Prostate gland (tissue), 2 donors: ENCODE measurements around the gene RAPGEF2. TPM values are rescaled to one million over a fixed set of nuclear protein-coding genes. Genes with fewer than 3 reads are reported as not detected.

ENCODE experiments used
- DNase-seq: peaks from one replicate; pipeline ENCODE4 v3.0.0-alpha.2; 2019; ENCODE audit warnings: low spot score
- H3K27ac ChIP-seq, 2 donors: fragments of 200-600 bp; sonication (generic); 2 replicates each; pipeline ENCODE4 v1.5.1; 2017 to 2019
- H3K27me3 ChIP-seq: fragments of 200-600 bp; sonication (generic); replicated peaks from 2 replicates; pipeline ENCODE4 v1.5.1; 2019; ENCODE audit not compliant: insufficient read depth
- H3K36me3 ChIP-seq, 2 donors: fragments of 200-600 bp; sonication (generic); 1 replicate in 1 of 2; 2 replicates in 1 of 2; pipeline versions ENCODE4 v1.5.1 to v1.8.1; 2017 to 2019
- H3K4me1 ChIP-seq: fragments of 200-600 bp; sonication (generic); replicated peaks from 2 replicates; pipeline ENCODE4 v1.5.1; 2019
- H3K4me3 ChIP-seq, 2 donors: fragments of 200-600 bp; sonication (generic); 2 replicates each; pipeline ENCODE4 v1.5.1; 2017 to 2019
- H3K9me3 ChIP-seq: fragments of 200-600 bp; sonication (generic); 2 replicates; pipeline ENCODE4 v1.5.1; 2017
- CTCF ChIP-seq, 4 experiments: fragments of 200-600 bp in 2 of 4; fragments of 450-650 bp in 2 of 4; sonication (generic) in 2 of 4; IDR thresholded peaks; 1 replicate in 3 of 4; 2 replicates in 1 of 4; pipeline ENCODE4 v1.5.1; 2016 to 2019; ENCODE audit warnings: antibody characterized with exemption in 4 of 4, mild to moderate bottlenecking in 2 of 4, moderate library complexity in 2 of 4
- POLR2A ChIP-seq: fragments of 450-650 bp; IDR thresholded peaks from one replicate; pipeline ENCODE4 v1.6.1; 2016; ENCODE audit warnings: antibody characterized with exemption, mild to moderate bottlenecking
- POLR2AphosphoS5 ChIP-seq: sonication (generic); formaldehyde crosslinking; IDR thresholded peaks from one replicate; pipeline ENCODE4 v1.6.1; 2017; ENCODE audit warnings: antibody characterized with exemption
- WGBS: methylation state at CpG from one replicate; pipeline ENCODE4 v1.1.5; 2018; 5-methylcytosine and 5-hydroxymethylcytosine counted together
- intact Hi-C: fragments of 100-400 bp; cut with DNase I; formaldehyde crosslinking; loops from one replicate; pipeline ENCODE4 v1.14.2; 2022
- total RNA-seq, 2 donors: library from RNA; depleted of rRNA; stranded (reverse); fragments of >200 nt; gene quantifications; one replicate each; pipeline ENCODE4 v1.1.0, GENCODE V29; 2016

Gene RAPGEF2
- total RNA-seq, 2 donors from 2014 or later, result 29.2 to 29.5 TPM

DNA sequence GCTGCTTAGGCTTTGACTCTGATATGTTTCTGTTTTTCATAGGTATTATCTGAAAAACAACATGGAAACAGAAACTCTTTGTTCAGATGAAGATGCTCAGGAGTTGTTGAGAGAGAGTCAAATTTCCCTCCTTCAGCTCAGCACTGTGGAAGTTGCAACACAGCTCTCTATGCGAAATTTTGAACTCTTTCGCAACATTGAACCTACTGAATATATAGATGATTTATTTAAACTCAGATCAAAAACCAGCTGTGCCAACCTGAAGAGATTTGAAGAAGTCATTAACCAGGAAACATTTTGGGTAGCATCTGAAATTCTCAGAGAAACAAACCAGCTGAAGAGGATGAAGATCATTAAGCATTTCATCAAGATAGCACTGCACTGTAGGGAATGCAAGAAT lies 238.6 kb downstream of the RAPGEF2 start:
- 89% methylated on average over 2 of the region's 2 CpGs for WGBS
- H3K4me1 ChIP-seq, result no peaks in the 10 kb centered on the region
- no peak for DNase-seq
- no peaks in the 10 kb centered on the region for H3K27me3 ChIP-seq
- no peak overlapping the region for H3K27ac ChIP-seq
- peaks cover 4 to 7% of the 10 kb centered on the region in 2 donors for H3K36me3 ChIP-seq
- no peaks in the 10 kb centered on the region for H3K9me3 ChIP-seq
- TF ChIP-seq POLR2A (no peak), CTCF (IDR thresholded peaks at IDR 0.05) (no peak), POLR2AphosphoS5 (no peak)
- no peak overlapping the region for H3K4me3 ChIP-seq
- intact Hi-C loops, result no loop called here

GRCh38 chr4:159342374-159342773 lies 239.5 kb downstream of the RAPGEF2 start:
- 95% methylated on average over 3 of the region's 3 CpGs for WGBS
- Histone ChIP-seq H3K4me1 (no peaks in the 10 kb centered on the region), H3K27ac (no peak overlapping the region), H3K9me3 (no peaks in the 10 kb centered on the region), H3K36me3 (peaks cover 4 to 7% of the 10 kb centered on the region in 2 donors), H3K27me3 (no peaks in the 10 kb centered on the region), H3K4me3 (no peak overlapping the region)
- DNase-seq, result no peak
- intact Hi-C loops, result no loop called here
- TF ChIP-seq POLR2AphosphoS5, result no peak
- no peak for TF ChIP-seq POLR2A
- no peak for TF ChIP-seq CTCF (IDR thresholded peaks at IDR 0.05)

DNA sequence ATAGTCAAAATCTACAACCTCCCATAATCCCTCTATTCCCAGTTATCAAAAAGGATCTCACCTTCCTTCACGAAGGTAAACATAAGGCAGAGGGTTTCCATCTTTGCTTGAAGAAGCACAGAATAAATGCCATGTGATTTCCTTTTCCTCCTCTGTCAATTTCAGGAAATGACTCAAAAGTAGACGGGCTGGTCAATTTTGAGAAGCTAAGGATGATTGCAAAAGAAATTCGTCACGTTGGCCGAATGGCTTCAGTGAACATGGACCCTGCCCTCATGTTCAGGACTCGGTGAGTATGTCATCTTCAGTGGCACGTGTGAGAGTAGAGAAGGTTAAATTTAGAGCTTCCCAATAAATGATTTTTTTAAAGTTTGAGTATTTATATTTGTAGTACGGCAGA lies 240.2 kb downstream of the RAPGEF2 start:
- TF ChIP-seq POLR2AphosphoS5, result no peak
- no peaks in the 10 kb centered on the region for H3K27me3 ChIP-seq
- no peaks in the 10 kb centered on the region for H3K9me3 ChIP-seq
- intact Hi-C loops, result no loop called here
- H3K4me1 ChIP-seq, result no peaks in the 10 kb centered on the region
- 90% methylated on average over 8 of the region's 8 CpGs for WGBS
- DNase-seq, result no peak
- no peak overlapping the region for H3K27ac ChIP-seq
- H3K36me3 ChIP-seq, result peaks cover 4 to 7% of the 10 kb centered on the region in 2 donors
- H3K4me3 ChIP-seq, result no peak overlapping the region

DNA sequence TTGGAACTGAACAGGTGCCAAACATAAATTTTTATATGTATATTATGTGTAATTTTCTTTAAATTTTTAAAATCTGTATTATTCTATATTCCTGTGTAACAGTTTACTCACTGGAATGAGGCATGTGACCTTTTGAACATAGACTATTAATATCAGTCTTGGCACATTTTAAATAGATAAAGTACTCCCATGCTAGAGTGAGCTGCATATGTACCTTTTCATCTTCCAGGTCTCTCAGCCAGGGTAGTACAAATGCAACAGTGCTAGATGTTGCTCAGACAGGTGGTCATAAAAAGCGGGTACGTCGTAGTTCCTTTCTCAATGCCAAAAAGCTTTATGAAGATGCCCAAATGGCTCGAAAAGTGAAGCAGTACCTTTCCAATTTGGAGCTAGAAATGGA lies 242.0 kb downstream of the RAPGEF2 start:
- intact Hi-C loops, result no loop called here
- no peaks in the 10 kb centered on the region for H3K9me3 ChIP-seq
- H3K4me1 ChIP-seq, result no peaks in the 10 kb centered on the region
- no peak overlapping the region for H3K4me3 ChIP-seq
- no peak for DNase-seq
- TF ChIP-seq CTCF (IDR thresholded peaks at IDR 0.05) (no peak), POLR2A (no peak)
- WGBS, result 92% methylated on average over 4 of the region's 4 CpGs
- H3K27ac ChIP-seq, result no peak overlapping the region
- no peaks in the 10 kb centered on the region for H3K27me3 ChIP-seq
- H3K36me3 ChIP-seq, result peaks cover 0 to 7% of the 10 kb centered on the region in 2 donors

DNA sequence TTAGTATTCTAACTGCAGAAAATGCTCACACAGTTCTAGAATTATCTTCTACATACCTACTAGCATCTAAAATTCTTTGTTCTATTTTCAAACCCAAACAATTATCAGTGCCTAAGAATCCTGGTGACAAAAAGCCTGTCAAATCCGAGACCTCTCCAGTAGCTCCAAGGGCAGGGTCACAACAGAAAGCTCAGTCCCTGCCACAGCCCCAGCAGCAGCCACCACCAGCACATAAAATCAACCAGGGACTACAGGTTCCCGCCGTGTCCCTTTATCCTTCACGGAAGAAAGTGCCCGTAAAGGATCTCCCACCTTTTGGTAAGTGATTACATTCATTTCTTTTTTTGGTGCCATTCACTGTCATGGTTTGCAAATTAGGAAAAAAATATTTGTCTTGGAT lies 243.8 kb downstream of the RAPGEF2 start:
- WGBS, result 98% methylated on average over 5 of the region's 5 CpGs
- Histone ChIP-seq H3K27me3 (no peaks in the 10 kb centered on the region), H3K36me3 (peaks cover 0 to 7% of the 10 kb centered on the region in 2 donors), H3K27ac (no peak overlapping the region), H3K4me1 (no peaks in the 10 kb centered on the region), H3K9me3 (no peaks in the 10 kb centered on the region), H3K4me3 (no peak overlapping the region)
- intact Hi-C loops, result no loop called here
- DNase-seq, result no peak
- TF ChIP-seq CTCF (IDR thresholded peaks at IDR 0.05), result no peak
- TF ChIP-seq POLR2A, result no peak
- TF ChIP-seq POLR2AphosphoS5, result no peak
